Loucy (cell line): Measurements from ENCODE around the gene MGAT5.

ENCODE experiments used
- EZH2phosphoT487 ChIP-seq: fragments of 200-600 bp; IDR thresholded peaks from 2 replicates; pipeline ENCODE4 v1.6.1; 2018; ENCODE audit warnings: antibody characterized with exemption, mild to moderate bottlenecking, moderate library complexity, borderline replicate concordance
- TF ChIP-seq, protein P1 (sequence below): fragments of 200-600 bp; sonication (generic); conservative IDR thresholded peaks from 2 replicates; pipeline ENCODE4 v1.5.1; 2014; ENCODE audit warnings: mild to moderate bottlenecking, antibody characterized with exemption, low read length

DNA sequence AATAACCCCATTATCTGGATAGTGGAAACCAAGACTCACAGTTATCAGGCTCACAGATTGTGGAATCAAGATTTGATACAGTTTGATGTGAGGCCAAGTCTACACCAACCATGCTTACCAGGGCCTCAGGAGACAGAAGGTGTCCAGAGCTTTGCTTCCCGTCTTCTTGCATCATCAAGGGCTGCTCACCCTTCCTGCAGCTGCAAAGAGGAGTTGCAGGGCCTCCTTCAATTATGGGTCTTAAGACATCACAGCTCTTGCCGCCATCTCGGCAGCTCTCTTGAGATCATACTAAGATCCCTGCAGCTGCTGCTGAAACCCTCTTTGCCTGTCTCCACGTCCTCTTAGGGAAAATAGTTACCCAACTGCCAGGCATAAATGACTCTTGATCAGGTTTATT is 176.0 kb downstream of the MGAT5 start:
- TF ChIP-seq, protein P1, sequence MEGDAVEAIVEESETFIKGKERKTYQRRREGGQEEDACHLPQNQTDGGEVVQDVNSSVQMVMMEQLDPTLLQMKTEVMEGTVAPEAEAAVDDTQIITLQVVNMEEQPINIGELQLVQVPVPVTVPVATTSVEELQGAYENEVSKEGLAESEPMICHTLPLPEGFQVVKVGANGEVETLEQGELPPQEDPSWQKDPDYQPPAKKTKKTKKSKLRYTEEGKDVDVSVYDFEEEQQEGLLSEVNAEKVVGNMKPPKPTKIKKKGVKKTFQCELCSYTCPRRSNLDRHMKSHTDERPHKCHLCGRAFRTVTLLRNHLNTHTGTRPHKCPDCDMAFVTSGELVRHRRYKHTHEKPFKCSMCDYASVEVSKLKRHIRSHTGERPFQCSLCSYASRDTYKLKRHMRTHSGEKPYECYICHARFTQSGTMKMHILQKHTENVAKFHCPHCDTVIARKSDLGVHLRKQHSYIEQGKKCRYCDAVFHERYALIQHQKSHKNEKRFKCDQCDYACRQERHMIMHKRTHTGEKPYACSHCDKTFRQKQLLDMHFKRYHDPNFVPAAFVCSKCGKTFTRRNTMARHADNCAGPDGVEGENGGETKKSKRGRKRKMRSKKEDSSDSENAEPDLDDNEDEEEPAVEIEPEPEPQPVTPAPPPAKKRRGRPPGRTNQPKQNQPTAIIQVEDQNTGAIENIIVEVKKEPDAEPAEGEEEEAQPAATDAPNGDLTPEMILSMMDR: no peak
- TF ChIP-seq EZH2phosphoT487: no peak
